GM23338 (cell line): Measurements from ENCODE around the gene CHEK1. TPM values are rescaled to one million over a fixed set of nuclear protein-coding genes. Genes with fewer than 3 reads are reported as not detected.
"Not testable (repeated sequence)": the region's sequence is repeated elsewhere in the genome, so short reads cannot be mapped to it uniquely, and the experiment has no call there.

Source experiments
- ATAC-seq: fragments of 200-7000 bp; cut with Tn5 transposase; 3 replicates; pipeline ENCODE4 v1.9.1; 2020
- DNase-seq: peaks from one replicate; pipeline ENCODE4 v3.0.0-alpha.2; 2015; ENCODE audit warnings: low spot score
- H2AFZ ChIP-seq: fragments of 200-600 bp; sonication (generic); 2 replicates; pipeline ENCODE4 v1.8.0; 2016; ENCODE audit warnings: antibody characterized with exemption, mild to moderate bottlenecking, moderate library complexity
- H3F3A ChIP-seq: fragments of 200-600 bp; sonication (generic); replicated peaks from 2 replicates; pipeline ENCODE4 v1.8.0; 2017; ENCODE audit warnings: antibody characterized with exemption, mixed run types, low read depth
- H3K27ac ChIP-seq: fragments of 200-600 bp; sonication (generic); 2 replicates; pipeline ENCODE4 v1.6.1; 2016; ENCODE audit warnings: low read depth
- H3K27me3 ChIP-seq: fragments of 200-600 bp; sonication (generic); 2 replicates; pipeline ENCODE4 v1.8.0; 2016; ENCODE audit warnings: mild to moderate bottlenecking, mixed run types, moderate library complexity; ENCODE audit not compliant: insufficient read depth
- H3K36me3 ChIP-seq: fragments of 200-600 bp; sonication (generic); 2 replicates; pipeline ENCODE4 v1.8.0; 2016; ENCODE audit warnings: mild to moderate bottlenecking; ENCODE audit not compliant: insufficient read depth
- H3K4me1 ChIP-seq: fragments of 200-600 bp; sonication (generic); 2 replicates; pipeline ENCODE4 v1.8.0; 2016; ENCODE audit warnings: mild to moderate bottlenecking, moderate library complexity; ENCODE audit not compliant: insufficient read depth
- H3K4me2 ChIP-seq: fragments of 200-600 bp; sonication (generic); 2 replicates; pipeline ENCODE4 v1.7.1; 2017; ENCODE audit warnings: mixed run types
- H3K4me3 ChIP-seq: fragments of 200-600 bp; sonication (generic); 2 replicates; pipeline ENCODE4 v1.6.1; 2016; ENCODE audit warnings: mixed run types
- H3K79me2 ChIP-seq: fragments of 200-600 bp; sonication (generic); replicated peaks from 2 replicates; pipeline ENCODE4 v1.8.0; 2017; ENCODE audit warnings: mild to moderate bottlenecking; ENCODE audit not compliant: insufficient read depth
- H3K9me2 ChIP-seq: fragments of 200-600 bp; sonication (generic); 2 replicates; pipeline ENCODE4 v1.8.0; 2017; ENCODE audit not compliant: insufficient read depth
- H4K20me1 ChIP-seq: fragments of 200-600 bp; sonication (generic); replicated peaks from 2 replicates; pipeline ENCODE4 v1.8.0; 2017; ENCODE audit warnings: mild to moderate bottlenecking; ENCODE audit not compliant: insufficient read depth
- H3K27ac Mint-ChIP-seq: 2 replicates; pipeline ENCODE4 v1.8.0; 2020; ENCODE audit warnings: inconsistent platforms, mild to moderate bottlenecking, moderate library complexity, mixed read lengths
- H3K27me3 Mint-ChIP-seq: 3 replicates; pipeline ENCODE4 v1.8.0; 2022; ENCODE audit warnings: low read depth, mild to moderate bottlenecking, moderate library complexity, mixed read lengths, inconsistent platforms; ENCODE audit not compliant: insufficient read depth, poor library complexity
- H3K36me3 Mint-ChIP-seq: 3 replicates; pipeline ENCODE4 v1.8.0; 2021; ENCODE audit warnings: low read depth, mild to moderate bottlenecking, inconsistent platforms, moderate library complexity, mixed read lengths
- H3K4me1 Mint-ChIP-seq: 3 replicates; pipeline ENCODE4 v1.8.0; 2020; ENCODE audit warnings: mild to moderate bottlenecking, inconsistent platforms, mixed read lengths
- H3K4me3 Mint-ChIP-seq: 3 replicates; pipeline ENCODE4 v1.8.0; 2021; ENCODE audit warnings: moderate library complexity, mild to moderate bottlenecking, inconsistent platforms, mixed read lengths
- H3K9me3 Mint-ChIP-seq: 3 replicates; pipeline ENCODE4 v1.8.0; 2020; ENCODE audit warnings: moderate library complexity, mild to moderate bottlenecking, inconsistent platforms, mixed read lengths
- CREB1 ChIP-seq: fragments of 250-450 bp; sonication (Bioruptor Pico); IDR thresholded peaks from 2 replicates; pipeline ENCODE4 v1.5.0; 2020; ENCODE audit warnings: low read depth, mild to moderate bottlenecking, moderate library complexity
- CTCF ChIP-seq, 2 experiments: fragments of 200-600 bp in 1 of 2; sonication (generic) in 1 of 2; conservative IDR thresholded peaks; 2 replicates each; pipeline versions ENCODE4 v1.5.1 to v1.6.1; 2016 to 2017; ENCODE audit warnings: antibody characterized with exemption in 2 of 2, low read depth in 2 of 2, mild to moderate bottlenecking in 2 of 2, moderate library complexity in 1 of 2
- NANOG ChIP-seq: IDR thresholded peaks from 2 replicates; pipeline ENCODE4 v1.6.1; 2016; ENCODE audit warnings: antibody characterized with exemption, borderline replicate concordance
- REST ChIP-seq: IDR thresholded peaks from one replicate; pipeline ENCODE4 v1.6.1; 2018; ENCODE audit warnings: antibody characterized with exemption; ENCODE audit not compliant: unreplicated experiment
- ZNF114 ChIP-seq: fragments of 250-450 bp; sonication (Bioruptor Pico); IDR thresholded peaks from 2 replicates; pipeline ENCODE4 v1.5.0; 2020; ENCODE audit warnings: mild to moderate bottlenecking, moderate library complexity
- polyA plus RNA-seq: library from polyadenylated mRNA; unstranded; fragments of >200 nt; fragmentation: Nextera tagmentation; extraction: Ambion mirVana; gene quantifications from 2 replicates; pipeline ENCODE4 v1.2.1, GENCODE V29; 2016
- total RNA-seq: library from RNA; depleted of rRNA; stranded (reverse); fragments of >200 nt; shearing (Covaris generic); gene quantifications from 2 replicates; pipeline ENCODE4 v1.2.3, GENCODE V29; 2014
- TF ChIP-seq, protein P1 (sequence below): fragments of 250-450 bp; sonication (Bioruptor Pico); IDR thresholded peaks from 2 replicates; pipeline ENCODE4 v1.5.0; 2020; ENCODE audit warnings: mild to moderate bottlenecking, moderate library complexity

Gene CHEK1
- total and polyA plus RNA-seq, 2 experiments from 2014 or later, result 90.0 to 102 TPM

DNA sequence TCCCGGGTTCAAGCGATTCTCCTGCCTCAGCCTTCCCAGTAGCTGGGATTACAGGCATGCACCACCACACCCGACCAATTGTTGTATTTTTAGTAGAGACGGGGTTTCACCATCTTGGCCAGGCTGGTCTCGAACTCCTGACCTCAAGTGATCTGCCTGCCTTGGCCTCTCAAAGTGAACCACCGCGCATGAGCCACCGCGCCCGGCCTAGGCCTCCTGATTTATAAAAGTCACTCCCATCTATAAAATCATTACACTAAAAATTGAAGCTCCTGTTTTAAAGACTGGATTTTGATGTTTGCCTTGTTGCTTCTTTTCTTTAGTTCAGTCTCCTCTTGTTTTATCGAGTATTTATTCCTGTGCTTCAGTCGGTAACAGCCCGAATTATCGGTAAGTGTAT is 47.8 kb upstream of the CHEK1 start:
- not testable (repeated sequence) for H3K4me2 ChIP-seq, H3K4me3 Mint-ChIP-seq, H3K27me3 ChIP-seq, H3K9me3 Mint-ChIP-seq, H3K27me3 Mint-ChIP-seq, H3K27ac Mint-ChIP-seq, H3K27ac ChIP-seq, ATAC-seq, DNase-seq, H3K9me2 ChIP-seq, H3F3A ChIP-seq, H3K4me1 Mint-ChIP-seq, H3K4me3 ChIP-seq, H2AFZ ChIP-seq, H3K79me2 ChIP-seq, H3K4me1 ChIP-seq
- Histone ChIP-seq H3K36me3 (peaks cover 79% of the 10 kb centered on the region), H4K20me1 (peaks cover 10% of the 10 kb centered on the region; the same call in 1 of the 2 replicates)
- peaks cover 74% of the 10 kb centered on the region for H3K36me3 Mint-ChIP-seq

- Mint-ChIP-seq H3K4me1 (no peaks in the 10 kb centered on the region), H3K9me3 (no peaks in the 10 kb centered on the region), H3K27ac (no peak overlapping the region), H3K27me3 (peaks cover 3% of the 10 kb centered on the region), H3K4me3 (no peak overlapping the region), H3K36me3 (peaks cover 77% of the 10 kb centered on the region)
- H3K9me2 ChIP-seq, result no peaks in the 10 kb centered on the region
- TF ChIP-seq NANOG (no peak), ZNF114 (CRISPR knock-in tag) (no peak), CREB1 (no peak), CTCF (conservative IDR thresholded peaks at IDR 0.05; ENCODE audit: low read depth in 2 of 2) (no peak)
- H3K36me3 ChIP-seq, result peaks cover 82% of the 10 kb centered on the region
- H3K4me2 ChIP-seq, result no peak overlapping the region
- DNase-seq (no peak), ATAC-seq (no peak)
- no peak overlapping the region for H3K4me3 ChIP-seq
- H3F3A ChIP-seq, result no peaks in the 10 kb centered on the region
- H2AFZ ChIP-seq, result no peak overlapping the region
- H3K4me1 ChIP-seq, result no peaks in the 10 kb centered on the region
- H4K20me1 ChIP-seq, result peaks cover 10% of the 10 kb centered on the region; the same call in 1 of the 2 replicates
- no peaks in the 10 kb centered on the region for H3K27me3 ChIP-seq
- no peaks in the 10 kb centered on the region for H3K79me2 ChIP-seq
- H3K27ac ChIP-seq, result no peak overlapping the region
Observed at GRCh38 chr11:125578783-125579182, 46.2 kb upstream of the CHEK1 start.

GRCh38 chr11:125579811-125580210 is 45.2 kb upstream of the CHEK1 start:
- Histone ChIP-seq H3F3A (no peaks in the 10 kb centered on the region), H3K27me3 (no peaks in the 10 kb centered on the region), H3K36me3 (peaks cover 82% of the 10 kb centered on the region), H2AFZ (no peak overlapping the region), H3K4me1 (no peaks in the 10 kb centered on the region), H3K9me2 (no peaks in the 10 kb centered on the region), H3K27ac (no peak overlapping the region), H3K4me3 (no peak overlapping the region), H4K20me1 (peaks cover 10% of the 10 kb centered on the region; the same call in 1 of the 2 replicates), H3K4me2 (no peak overlapping the region), H3K79me2 (no peaks in the 10 kb centered on the region)
- H3K36me3 Mint-ChIP-seq, result peaks cover 79% of the 10 kb centered on the region
- no peak overlapping the region for H3K27ac Mint-ChIP-seq
- no peaks in the 10 kb centered on the region for H3K4me1 Mint-ChIP-seq
- H3K27me3 Mint-ChIP-seq, result peaks cover 3% of the 10 kb centered on the region
- ATAC-seq (no peak), DNase-seq (no peak)
- no peaks in the 10 kb centered on the region for H3K9me3 Mint-ChIP-seq
- H3K4me3 Mint-ChIP-seq, result no peak overlapping the region
- TF ChIP-seq REST, result no peak
- TF ChIP-seq, protein P1, sequence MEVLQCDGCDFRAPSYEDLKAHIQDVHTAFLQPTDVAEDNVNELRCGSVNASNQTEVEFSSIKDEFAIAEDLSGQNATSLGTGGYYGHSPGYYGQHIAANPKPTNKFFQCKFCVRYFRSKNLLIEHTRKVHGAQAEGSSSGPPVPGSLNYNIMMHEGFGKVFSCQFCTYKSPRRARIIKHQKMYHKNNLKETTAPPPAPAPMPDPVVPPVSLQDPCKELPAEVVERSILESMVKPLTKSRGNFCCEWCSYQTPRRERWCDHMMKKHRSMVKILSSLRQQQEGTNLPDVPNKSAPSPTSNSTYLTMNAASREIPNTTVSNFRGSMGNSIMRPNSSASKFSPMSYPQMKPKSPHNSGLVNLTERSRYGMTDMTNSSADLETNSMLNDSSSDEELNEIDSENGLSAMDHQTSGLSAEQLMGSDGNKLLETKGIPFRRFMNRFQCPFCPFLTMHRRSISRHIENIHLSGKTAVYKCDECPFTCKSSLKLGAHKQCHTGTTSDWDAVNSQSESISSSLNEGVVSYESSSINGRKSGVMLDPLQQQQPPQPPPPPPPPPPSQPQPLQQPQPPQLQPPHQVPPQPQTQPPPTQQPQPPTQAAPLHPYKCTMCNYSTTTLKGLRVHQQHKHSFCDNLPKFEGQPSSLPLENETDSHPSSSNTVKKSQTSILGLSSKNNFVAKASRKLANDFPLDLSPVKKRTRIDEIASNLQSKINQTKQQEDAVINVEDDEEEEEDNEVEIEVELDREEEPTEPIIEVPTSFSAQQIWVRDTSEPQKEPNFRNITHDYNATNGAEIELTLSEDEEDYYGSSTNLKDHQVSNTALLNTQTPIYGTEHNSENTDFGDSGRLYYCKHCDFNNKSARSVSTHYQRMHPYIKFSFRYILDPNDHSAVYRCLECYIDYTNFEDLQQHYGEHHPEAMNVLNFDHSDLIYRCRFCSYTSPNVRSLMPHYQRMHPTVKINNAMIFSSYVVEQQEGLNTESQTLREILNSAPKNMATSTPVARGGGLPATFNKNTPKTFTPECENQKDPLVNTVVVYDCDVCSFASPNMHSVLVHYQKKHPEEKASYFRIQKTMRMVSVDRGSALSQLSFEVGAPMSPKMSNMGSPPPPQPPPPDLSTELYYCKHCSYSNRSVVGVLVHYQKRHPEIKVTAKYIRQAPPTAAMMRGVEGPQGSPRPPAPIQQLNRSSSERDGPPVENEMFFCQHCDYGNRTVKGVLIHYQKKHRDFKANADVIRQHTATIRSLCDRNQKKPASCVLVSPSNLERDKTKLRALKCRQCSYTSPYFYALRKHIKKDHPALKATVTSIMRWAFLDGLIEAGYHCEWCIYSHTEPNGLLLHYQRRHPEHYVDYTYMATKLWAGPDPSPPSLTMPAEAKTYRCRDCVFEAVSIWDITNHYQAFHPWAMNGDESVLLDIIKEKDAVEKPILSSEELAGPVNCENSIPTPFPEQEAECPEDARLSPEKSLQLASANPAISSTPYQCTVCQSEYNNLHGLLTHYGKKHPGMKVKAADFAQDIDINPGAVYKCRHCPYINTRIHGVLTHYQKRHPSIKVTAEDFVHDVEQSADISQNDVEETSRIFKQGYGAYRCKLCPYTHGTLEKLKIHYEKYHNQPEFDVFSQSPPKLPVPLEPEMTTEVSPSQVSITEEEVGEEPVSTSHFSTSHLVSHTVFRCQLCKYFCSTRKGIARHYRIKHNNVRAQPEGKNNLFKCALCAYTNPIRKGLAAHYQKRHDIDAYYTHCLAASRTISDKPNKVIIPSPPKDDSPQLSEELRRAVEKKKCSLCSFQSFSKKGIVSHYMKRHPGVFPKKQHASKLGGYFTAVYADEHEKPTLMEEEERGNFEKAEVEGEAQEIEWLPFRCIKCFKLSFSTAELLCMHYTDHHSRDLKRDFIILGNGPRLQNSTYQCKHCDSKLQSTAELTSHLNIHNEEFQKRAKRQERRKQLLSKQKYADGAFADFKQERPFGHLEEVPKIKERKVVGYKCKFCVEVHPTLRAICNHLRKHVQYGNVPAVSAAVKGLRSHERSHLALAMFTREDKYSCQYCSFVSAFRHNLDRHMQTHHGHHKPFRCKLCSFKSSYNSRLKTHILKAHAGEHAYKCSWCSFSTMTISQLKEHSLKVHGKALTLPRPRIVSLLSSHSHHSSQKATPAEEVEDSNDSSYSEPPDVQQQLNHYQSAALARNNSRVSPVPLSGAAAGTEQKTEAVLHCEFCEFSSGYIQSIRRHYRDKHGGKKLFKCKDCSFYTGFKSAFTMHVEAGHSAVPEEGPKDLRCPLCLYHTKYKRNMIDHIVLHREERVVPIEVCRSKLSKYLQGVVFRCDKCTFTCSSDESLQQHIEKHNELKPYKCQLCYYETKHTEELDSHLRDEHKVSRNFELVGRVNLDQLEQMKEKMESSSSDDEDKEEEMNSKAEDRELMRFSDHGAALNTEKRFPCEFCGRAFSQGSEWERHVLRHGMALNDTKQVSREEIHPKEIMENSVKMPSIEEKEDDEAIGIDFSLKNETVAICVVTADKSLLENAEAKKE, result no peak
